Measurements from ENCODE around the gene RBFOX1.

DNA sequence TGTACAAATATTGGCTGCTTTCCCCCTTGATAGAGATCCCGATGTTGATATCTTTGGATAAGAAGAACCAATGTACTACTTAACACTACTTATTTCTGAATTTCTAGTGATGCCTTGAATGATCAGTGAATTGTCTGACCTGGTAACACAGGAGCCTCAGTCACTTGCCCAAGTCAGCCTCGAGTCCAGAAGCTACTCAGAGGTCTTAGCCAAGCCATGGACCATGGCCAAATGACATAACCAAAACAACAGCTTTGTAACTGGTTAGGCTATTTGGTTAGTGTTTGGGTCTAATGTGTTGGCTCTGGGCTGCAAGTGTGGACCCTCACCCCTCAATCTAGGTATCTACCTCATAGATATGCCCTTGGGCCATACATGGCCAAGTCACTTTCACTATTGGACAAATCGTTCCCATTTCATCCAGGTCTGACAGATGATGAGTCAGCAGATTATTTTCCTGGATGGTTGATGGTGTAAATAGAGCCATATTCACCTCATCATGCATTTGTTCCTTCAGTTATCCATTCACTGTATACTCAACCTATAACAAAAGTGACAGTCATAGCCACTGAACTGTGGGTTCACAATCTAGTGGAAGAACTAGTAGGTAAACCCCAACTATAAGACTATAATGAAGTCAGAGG is 3.5 kb downstream of the RBFOX1 start:
- TF ChIP-seq, protein P1, sequence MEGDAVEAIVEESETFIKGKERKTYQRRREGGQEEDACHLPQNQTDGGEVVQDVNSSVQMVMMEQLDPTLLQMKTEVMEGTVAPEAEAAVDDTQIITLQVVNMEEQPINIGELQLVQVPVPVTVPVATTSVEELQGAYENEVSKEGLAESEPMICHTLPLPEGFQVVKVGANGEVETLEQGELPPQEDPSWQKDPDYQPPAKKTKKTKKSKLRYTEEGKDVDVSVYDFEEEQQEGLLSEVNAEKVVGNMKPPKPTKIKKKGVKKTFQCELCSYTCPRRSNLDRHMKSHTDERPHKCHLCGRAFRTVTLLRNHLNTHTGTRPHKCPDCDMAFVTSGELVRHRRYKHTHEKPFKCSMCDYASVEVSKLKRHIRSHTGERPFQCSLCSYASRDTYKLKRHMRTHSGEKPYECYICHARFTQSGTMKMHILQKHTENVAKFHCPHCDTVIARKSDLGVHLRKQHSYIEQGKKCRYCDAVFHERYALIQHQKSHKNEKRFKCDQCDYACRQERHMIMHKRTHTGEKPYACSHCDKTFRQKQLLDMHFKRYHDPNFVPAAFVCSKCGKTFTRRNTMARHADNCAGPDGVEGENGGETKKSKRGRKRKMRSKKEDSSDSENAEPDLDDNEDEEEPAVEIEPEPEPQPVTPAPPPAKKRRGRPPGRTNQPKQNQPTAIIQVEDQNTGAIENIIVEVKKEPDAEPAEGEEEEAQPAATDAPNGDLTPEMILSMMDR (IDR thresholded peaks at IDR 0.05): no peak
- TF ChIP-seq POLR2A (IDR thresholded peaks at IDR 0.05): no peak
